GM10266 (cell line): ENCODE results near the gene TNFSF11.

Experiments
- DNase-seq: peaks from one replicate; pipeline ENCODE4 v3.0.0; 2012; ENCODE audit errors: extremely low spot score
- TF ChIP-seq, protein P1 (sequence below): IDR thresholded peaks from 2 replicates; pipeline ENCODE4 v1.5.1; 2012; ENCODE audit warnings: mild to moderate bottlenecking, low read depth; ENCODE audit not compliant: control insufficient read depth, insufficient read depth; ENCODE audit errors: missing control alignments

The TNFSF11 gene, protein sequence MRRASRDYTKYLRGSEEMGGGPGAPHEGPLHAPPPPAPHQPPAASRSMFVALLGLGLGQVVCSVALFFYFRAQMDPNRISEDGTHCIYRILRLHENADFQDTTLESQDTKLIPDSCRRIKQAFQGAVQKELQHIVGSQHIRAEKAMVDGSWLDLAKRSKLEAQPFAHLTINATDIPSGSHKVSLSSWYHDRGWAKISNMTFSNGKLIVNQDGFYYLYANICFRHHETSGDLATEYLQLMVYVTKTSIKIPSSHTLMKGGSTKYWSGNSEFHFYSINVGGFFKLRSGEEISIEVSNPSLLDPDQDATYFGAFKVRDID

DNA sequence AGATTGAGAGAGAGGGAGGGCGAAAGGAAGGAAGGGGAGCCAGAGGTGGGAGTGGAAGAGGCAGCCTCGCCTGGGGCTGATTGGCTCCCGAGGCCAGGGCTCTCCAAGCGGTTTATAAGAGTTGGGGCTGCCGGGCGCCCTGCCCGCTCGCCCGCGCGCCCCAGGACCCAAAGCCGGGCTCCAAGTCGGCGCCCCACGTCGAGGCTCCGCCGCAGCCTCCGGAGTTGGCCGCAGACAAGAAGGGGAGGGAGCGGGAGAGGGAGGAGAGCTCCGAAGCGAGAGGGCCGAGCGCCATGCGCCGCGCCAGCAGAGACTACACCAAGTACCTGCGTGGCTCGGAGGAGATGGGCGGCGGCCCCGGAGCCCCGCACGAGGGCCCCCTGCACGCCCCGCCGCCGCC lies at the start of gene TNFSF11:
TNFSF11 (plus strand) TSS at position 142 of the 400 bp plus-strand sequence; CDS start at position 294, 152 bp downstream.
- TF ChIP-seq, protein P1, sequence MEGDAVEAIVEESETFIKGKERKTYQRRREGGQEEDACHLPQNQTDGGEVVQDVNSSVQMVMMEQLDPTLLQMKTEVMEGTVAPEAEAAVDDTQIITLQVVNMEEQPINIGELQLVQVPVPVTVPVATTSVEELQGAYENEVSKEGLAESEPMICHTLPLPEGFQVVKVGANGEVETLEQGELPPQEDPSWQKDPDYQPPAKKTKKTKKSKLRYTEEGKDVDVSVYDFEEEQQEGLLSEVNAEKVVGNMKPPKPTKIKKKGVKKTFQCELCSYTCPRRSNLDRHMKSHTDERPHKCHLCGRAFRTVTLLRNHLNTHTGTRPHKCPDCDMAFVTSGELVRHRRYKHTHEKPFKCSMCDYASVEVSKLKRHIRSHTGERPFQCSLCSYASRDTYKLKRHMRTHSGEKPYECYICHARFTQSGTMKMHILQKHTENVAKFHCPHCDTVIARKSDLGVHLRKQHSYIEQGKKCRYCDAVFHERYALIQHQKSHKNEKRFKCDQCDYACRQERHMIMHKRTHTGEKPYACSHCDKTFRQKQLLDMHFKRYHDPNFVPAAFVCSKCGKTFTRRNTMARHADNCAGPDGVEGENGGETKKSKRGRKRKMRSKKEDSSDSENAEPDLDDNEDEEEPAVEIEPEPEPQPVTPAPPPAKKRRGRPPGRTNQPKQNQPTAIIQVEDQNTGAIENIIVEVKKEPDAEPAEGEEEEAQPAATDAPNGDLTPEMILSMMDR: no peak
- DNase-seq: peak; percentile 55

DNA sequence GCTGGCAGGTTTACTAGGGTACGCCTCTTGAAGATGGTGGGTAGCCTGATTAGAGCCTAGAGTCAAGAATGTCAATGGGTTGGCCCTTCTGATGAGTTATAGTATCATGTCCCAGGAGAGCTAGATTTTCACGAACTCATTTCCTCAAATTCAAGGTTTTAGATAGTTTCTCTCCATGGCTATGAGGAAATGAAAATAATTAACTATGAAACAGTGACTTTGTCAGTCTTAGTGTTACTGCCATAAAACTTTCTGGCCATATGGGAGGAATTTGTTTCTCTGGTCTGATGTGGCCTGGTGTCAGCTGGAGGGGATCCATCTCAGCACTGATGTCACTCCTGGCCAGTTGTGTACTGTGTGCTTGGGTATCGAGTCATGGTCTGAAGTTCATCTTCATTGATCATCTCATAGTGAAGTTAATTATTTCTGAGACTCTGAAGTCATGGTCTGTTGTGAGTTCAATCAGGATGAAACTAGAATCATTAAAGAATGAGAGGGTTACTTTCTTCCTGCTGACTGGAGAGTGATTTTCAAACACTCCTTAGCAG lies 49.4 kb upstream of the TNFSF11 start:
- TF ChIP-seq, protein P1: no peak
- DNase-seq: no peak

DNA sequence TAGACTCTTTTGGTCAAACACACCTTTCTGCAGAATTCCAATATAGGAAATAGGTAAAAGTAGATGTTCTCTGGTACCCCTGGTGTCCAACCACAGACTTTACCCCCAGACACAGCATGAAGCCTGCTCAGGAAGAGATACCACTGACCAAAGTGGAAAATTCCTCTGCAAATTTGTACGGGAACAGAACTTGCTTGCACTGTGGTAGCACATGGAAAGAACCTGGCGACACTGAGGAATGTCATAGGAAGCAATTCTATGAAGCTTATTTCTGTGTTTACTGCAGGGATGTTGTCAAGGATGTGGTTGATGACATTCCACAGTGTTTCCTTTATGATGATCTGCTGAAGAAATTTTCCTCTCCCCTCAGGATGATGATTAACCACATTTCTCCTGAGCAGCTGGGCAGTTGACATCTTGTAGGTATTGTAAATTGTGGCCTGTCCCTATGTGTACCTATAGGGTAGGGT lies 48.9 kb upstream of the TNFSF11 start:
- no peak for DNase-seq
- TF ChIP-seq, protein P1: no peak

DNA sequence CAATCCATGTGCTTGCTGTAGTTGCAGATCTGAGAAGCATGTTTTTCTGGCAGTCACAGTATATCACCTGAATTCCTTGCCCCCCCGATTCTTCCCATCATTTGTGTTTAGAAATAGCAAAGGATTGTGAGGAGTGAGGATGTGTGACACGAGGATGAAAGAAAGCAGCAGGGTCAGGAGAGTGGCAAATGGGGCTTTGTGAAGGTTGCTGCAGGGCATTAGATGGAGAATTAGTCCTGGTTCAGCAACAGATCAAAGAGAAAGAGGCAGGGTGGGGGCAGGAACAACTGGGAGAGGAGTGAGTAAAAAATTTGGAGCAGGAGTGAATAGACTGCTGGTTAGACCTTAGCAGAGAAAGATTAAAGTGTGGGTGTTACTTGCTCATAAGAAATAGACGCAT lies 47.7 kb upstream of the TNFSF11 start:
- TF ChIP-seq, protein P1: no peak
- DNase-seq: no peak

DNA sequence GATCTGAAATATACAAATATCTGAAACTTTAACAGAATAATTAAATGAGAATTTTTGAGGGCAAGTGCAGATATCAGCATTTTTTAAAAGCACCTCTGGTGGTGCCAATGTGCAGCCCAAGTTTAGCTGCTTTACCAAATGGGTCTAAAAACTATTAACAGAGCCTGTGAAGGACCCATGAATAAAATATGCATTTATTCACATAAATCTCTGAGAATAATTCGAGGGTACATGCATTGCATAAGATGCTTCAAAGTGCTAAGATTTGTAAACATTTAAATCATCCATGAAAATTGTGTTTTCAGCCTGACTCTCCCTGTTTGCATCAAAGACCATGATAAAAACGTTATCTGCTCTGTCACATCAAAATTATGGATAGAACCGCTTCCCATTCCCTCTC lies 47.1 kb upstream of the TNFSF11 start:
- TF ChIP-seq, protein P1: no peak
- no peak for DNase-seq

DNA sequence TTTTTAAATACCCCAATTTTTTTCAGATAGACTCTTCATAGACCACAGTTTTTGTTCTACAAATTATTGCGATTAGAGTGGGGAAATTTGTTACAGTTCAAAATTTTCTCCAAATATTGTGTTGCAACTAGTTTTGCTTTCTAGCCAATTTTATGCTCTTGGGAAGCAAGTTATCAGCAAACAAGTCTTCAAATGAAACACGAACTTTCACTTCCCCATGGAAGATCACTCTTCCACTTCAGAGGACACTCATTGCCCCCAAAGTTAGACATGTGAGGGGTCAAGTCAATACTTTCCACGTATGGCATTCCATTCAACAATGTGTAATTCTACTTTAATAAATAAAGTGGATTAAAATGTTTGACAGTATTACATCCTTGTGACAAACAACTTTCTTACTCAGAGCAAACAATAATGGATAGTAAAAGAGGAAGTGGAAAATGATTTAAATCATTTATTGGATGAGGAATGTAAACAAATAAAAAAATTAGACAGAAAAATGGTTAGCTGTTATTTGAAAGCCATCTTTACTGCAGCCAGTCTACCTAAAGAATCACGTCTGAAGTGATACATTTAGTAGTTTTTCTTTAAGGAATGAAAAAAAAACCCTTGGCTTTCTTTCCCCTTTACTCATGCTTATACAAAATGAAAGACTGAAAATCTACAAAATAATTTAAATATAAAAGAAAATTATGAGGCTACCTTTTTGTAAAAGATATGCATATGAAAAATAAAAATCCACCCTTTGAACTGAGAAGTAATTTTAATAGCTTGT lies 41.2 kb upstream of the TNFSF11 start:
- DNase-seq: no peak

More for the DNA sequence above, 41.2 kb upstream of the TNFSF11 start:
- TF ChIP-seq, protein P1: no peak
